ENCODE measurements around the gene RNF207. TPM values are rescaled to one million over a fixed set of nuclear protein-coding genes. Genes with fewer than 3 reads are reported as not detected.
A peak's percentile ranks its signal among the peaks of the same experiment; 100 is the strongest.

RNF207 gene
- total and polyA plus RNA-seq, 2 of the 8 experiments (the other 6 are each of a cell fraction or from before 2014, with no cell fraction given), result 3.9 to 5.4 TPM

GRCh38 chr1:6208723-6209660 lies 3.1 kb downstream of the RNF207 start:
- H3K23me2 ChIP-seq (ENCODE audit: low read depth, low read length), result peaks cover 20% of the 10 kb centered on the region; the same call in 1 of the 2 replicates
- FAIRE-seq (no peak), DNase-seq (ENCODE audit: low read depth in 1 of 2, low spot score in 2 of 2) (peak in 1 of 2 experiments; percentile 67)
- no peak overlapping the region; the same call in 1 of the 2 replicates for H2BK12ac ChIP-seq (ENCODE audit: low read depth, low read length)
- H2AK5ac ChIP-seq (ENCODE audit: low read depth, low read length), result no peak overlapping the region
- H3K9ac ChIP-seq (replicated peaks in 1 of 4; ENCODE audit: extremely low read depth in 1 of 4, low read depth in 3 of 4, low read length in 3 of 4), result no peak overlapping the region; a peak in 1 of 7 replicates
- H3K4me2 ChIP-seq (ENCODE audit: insufficient read depth in 1 of 2, low read depth in 2 of 2, low read length in 2 of 2), result peak overlapping the region; percentile 57 to 99
- no peak overlapping the region for H3K14ac ChIP-seq (ENCODE audit: insufficient read length)
- peak overlapping the region; percentile 68 for H4K91ac ChIP-seq (replicated peaks; ENCODE audit: insufficient read length, low read length)
- CTCF ChIA-PET (ENCODE audit: partially characterized antibody), result interaction anchor here (0.6 to 17.1 kb wide), 16 partner anchors 9 to 965 kb away, joined by 3 to 353 read pairs (median 6); partner anchors contain the start of genes HES3, ICMT and RPL22
- H3K4me1 ChIP-seq (replicated peaks in 1 of 4; ENCODE audit: control insufficient read depth in 3 of 4, insufficient read depth in 4 of 4, low read length in 3 of 4), result peaks cover 0 to 31% (median 24%) of the 10 kb centered on the region in 4 experiments; a peak in 6 of 7 replicates
- H2AFZ ChIP-seq (ENCODE audit: low read length), result 0 out of 2 replicates have a peak overlapping the region, but pooled peaks have one; percentile 14
- no peak overlapping the region for H4K5ac ChIP-seq (ENCODE audit: insufficient read length, low read depth, low read length)
- H4K8ac ChIP-seq (ENCODE audit: extremely low read depth, insufficient read depth, low read length), result peak overlapping the region; percentile 40
- H3K4me3 ChIP-seq (ENCODE audit: extremely low read depth in 1 of 4, insufficient read depth in 2 of 4, low read depth in 3 of 4, low read length in 4 of 4), result peak overlapping the region; percentile 12 to 58 (median 34)
- peak overlapping the region; percentile 15 for H2BK120ac ChIP-seq (replicated peaks; ENCODE audit: low read depth, low read length)
- H3K18ac ChIP-seq (ENCODE audit: extremely low read depth, low read length), result peak overlapping the region; percentile 97
- no peak overlapping the region for H3K56ac ChIP-seq (replicated peaks; ENCODE audit: insufficient read length, low read depth, low read length)
- H3K36me3 ChIP-seq (ENCODE audit: control insufficient read depth in 2 of 4, insufficient read depth in 4 of 4, low read length in 3 of 4), result no peaks in the 10 kb centered on the region
- no peak overlapping the region for H2BK5ac ChIP-seq (ENCODE audit: low read depth, low read length)
- H3K27ac ChIP-seq (ENCODE audit: low read depth, low read length), result no peak overlapping the region
- peaks cover 1 to 52% (median 40%) of the 10 kb centered on the region in 4 experiments for H3K27me3 ChIP-seq (replicated peaks in 1 of 4; ENCODE audit: control insufficient read depth in 3 of 4, extremely low read depth in 1 of 4, insufficient read depth in 3 of 4, low read length in 3 of 4)
- H2BK20ac ChIP-seq (ENCODE audit: low read length), result 0 out of 2 replicates have a peak overlapping the region, but pooled peaks have one; percentile 18
- peak overlapping the region; percentile 96 for H3K4ac ChIP-seq (replicated peaks; ENCODE audit: insufficient read length, low read depth, low read length)
- H3K79me2 ChIP-seq (ENCODE audit: control insufficient read depth in 1 of 2, insufficient read depth in 2 of 2, low read length in 2 of 2), result no peaks in the 10 kb centered on the region
- POLR2A ChIA-PET (ENCODE audit: partially characterized antibody), result interaction anchor here (0.7 to 5.6 kb wide), 11 partner anchors 11 to 34 kb away, joined by 3 to 78 read pairs (median 7); partner anchors contain the start of genes HES3, ICMT and RPL22
- H3K79me1 ChIP-seq (ENCODE audit: low read depth, low read length), result no peaks in the 10 kb centered on the region
- H2BK15ac ChIP-seq (ENCODE audit: low read length), result peak overlapping the region; percentile 92; the same call in 1 of the 2 replicates
- H3K23ac ChIP-seq (ENCODE audit: insufficient read length), result no peak overlapping the region
- H3K9me3 ChIP-seq (ENCODE audit: insufficient read depth in 2 of 2, low read depth in 1 of 2, low read length in 1 of 2), result no peaks in the 10 kb centered on the region
- peaks cover 0 to 7% of the 10 kb centered on the region in 2 experiments for H4K20me1 ChIP-seq (replicated peaks in 1 of 2; ENCODE audit: control insufficient read depth in 1 of 2, insufficient read depth in 2 of 2, low read length in 2 of 2)
- 5% methylated on average over 60 of the region's 99 CpGs; no CpG with 5 or more reads in 1 of the 2 experiments for WGBS, 2 experiments (ENCODE audit: extremely low coverage in 1 of 2, insufficient coverage in 1 of 2, insufficient read length in 1 of 2, insufficient replicate concordance in 2 of 2, low coverage in 1 of 2, low lambda C conversion rate in 2 of 2, missing lambda C conversion rate in 1 of 2)
- TF ChIP-seq BACH1 (IDR thresholded peaks at IDR 0.05; ENCODE audit: low read length), result peak; percentile 82
- TF ChIP-seq SIN3A (conservative IDR thresholded peaks at IDR 0.05 in 1 of 2, IDR thresholded peaks at IDR 0.05 in 1 of 2; ENCODE audit: low read depth in 1 of 2, low read length in 2 of 2), result peak in 1 of 2 experiments; percentile 10; a peak in 1 of 4 replicates
- TF ChIP-seq RBBP5 (IDR thresholded peaks at IDR 0.05; ENCODE audit: borderline replicate concordance, low read depth, low read length), result 0 out of 2 replicates have a peak, but pooled peaks have one; percentile 35
- no peak for TF ChIP-seq HDAC6 (IDR thresholded peaks at IDR 0.05; ENCODE audit: low read depth, low read length)
- peak; percentile 30 to 60; a peak in 1 of 4 replicates for TF ChIP-seq HDAC2 (IDR thresholded peaks at IDR 0.05; ENCODE audit: borderline replicate concordance in 1 of 2, low read depth in 2 of 2, low read length in 2 of 2)
- peak in 2 of 3 experiments; percentile 34 to 55; a peak in 3 of 4 replicates for TF ChIP-seq CTCF (IDR thresholded peaks at IDR 0.05; ENCODE audit: control extremely low read depth in 1 of 3, insufficient read depth in 1 of 3, low read depth in 1 of 3, low read length in 3 of 3)
